Spleen (tissue), 11 donors: ENCODE data around the gene IRS1. TPM values are rescaled to one million over a fixed set of nuclear protein-coding genes. Genes with fewer than 3 reads are reported as not detected.

ENCODE experiments used
- DNase-seq: peaks from one replicate; pipeline ENCODE4 v3.0.0-alpha.2; 2020
- H3K27ac ChIP-seq, 8 donors: fragments of 200-600 bp; sonication (generic) in 7 of 8; 1 replicate in 4 of 8; 2 replicates in 4 of 8; pipeline versions ENCODE4 v1.5.0 to v1.8.0; 2016 to 2021; ENCODE audit warnings: inconsistent platforms in 4 of 8, mild to moderate bottlenecking in 4 of 8, moderate library complexity in 1 of 8
- H3K27me3 ChIP-seq, 7 donors: fragments of 200-600 bp; sonication (generic) in 6 of 7; replicated peaks in 1 of 7; 1 replicate in 4 of 7; 2 replicates in 3 of 7; pipeline versions ENCODE4 v1.5.0 to v1.8.0; 2016 to 2021; ENCODE audit warnings: inconsistent platforms in 3 of 7, mild to moderate bottlenecking in 1 of 7
- H3K36me3 ChIP-seq, 6 donors: fragments of 200-600 bp; sonication (generic) in 5 of 6; 1 replicate in 4 of 6; 2 replicates in 2 of 6; pipeline versions ENCODE4 v1.5.0 to v1.8.0; 2016 to 2021; ENCODE audit warnings: inconsistent platforms in 2 of 6
- H3K4me1 ChIP-seq, 6 donors: fragments of 200-600 bp; sonication (generic) in 5 of 6; 1 replicate in 3 of 6; 2 replicates in 3 of 6; pipeline versions ENCODE4 v1.5.0 to v1.8.0; 2016 to 2021; ENCODE audit warnings: inconsistent platforms in 3 of 6
- H3K4me3 ChIP-seq, 8 donors: fragments of 200-600 bp; sonication (generic) in 7 of 8; 1 replicate in 4 of 8; 2 replicates in 4 of 8; pipeline versions ENCODE4 v1.5.0 to v1.8.0; 2016 to 2021; ENCODE audit warnings: inconsistent platforms in 4 of 8, mild to moderate bottlenecking in 4 of 8, moderate library complexity in 2 of 8
- H3K9me3 ChIP-seq, 8 donors: fragments of 200-600 bp; sonication (generic) in 7 of 8; 1 replicate in 4 of 8; 2 replicates in 4 of 8; pipeline versions ENCODE4 v1.5.0 to v1.8.0; 2016 to 2021; ENCODE audit warnings: inconsistent platforms in 4 of 8
- POLR2A ChIP-seq, 3 donors: fragments of 450-650 bp; IDR thresholded peaks; one replicate each; pipeline ENCODE4 v1.5.1; 2017; ENCODE audit warnings: antibody characterized with exemption in 3 of 3, mild to moderate bottlenecking in 1 of 3
- POLR2AphosphoS5 ChIP-seq, 3 donors: sonication (generic); formaldehyde crosslinking; IDR thresholded peaks; one replicate each; pipeline ENCODE4 v1.5.1; 2017; ENCODE audit warnings: antibody characterized with exemption in 3 of 3
- WGBS, 5 donors: extraction: QIAGEN DNeasy Blood & Tissue Kit in 3 of 5; methylation state at CpG; one replicate each; pipeline versions ENCODE4 v1.1.5 to v1.1.7; 2013 to 2018; 5-methylcytosine and 5-hydroxymethylcytosine counted together
- intact Hi-C: fragments of 100-400 bp; cut with DNase I; formaldehyde crosslinking; loops from one replicate; pipeline ENCODE4 v1.15.0; 2023; ENCODE audit warnings: low total_unique reads
- polyA plus RNA-seq, 3 donors: library from polyadenylated mRNA; stranded (reverse); fragments of 200-250 nt; gene quantifications; one replicate each; pipeline ENCODE4 v1.2.1, GENCODE V29; 2013
- total RNA-seq, 7 donors: library from RNA; depleted of rRNA in 3 of 7; stranded (reverse); fragments of >200 nt in 3 of 7; fragmentation: NEBNext Ultra II Directional in 4 of 7; extraction: Animal tissue kit (Norgen Biotek cat#: 25700) in 4 of 7; gene quantifications; one replicate each; pipeline versions ENCODE4 v1.1.0 to v1.2.1, GENCODE V29; 2016 to 2021
- TF ChIP-seq, protein P1 (sequence below), 11 experiments: fragments of 200-600 bp in 7 of 11; fragments of 450-650 bp in 4 of 11; sonication (generic) in 4 of 11; IDR thresholded peaks in 8 of 11; conservative IDR thresholded peaks in 3 of 11; 1 replicate in 7 of 11; 2 replicates in 4 of 11; pipeline versions ENCODE4 v1.4.0 to v1.8.0; 2016 to 2021; ENCODE audit warnings: antibody characterized with exemption in 11 of 11, inconsistent platforms in 4 of 11, mild to moderate bottlenecking in 1 of 11
- donor health status: healthy with polysubstance abuse.
- donor health status: DM: no; HTN: no; CAD: no; lungs with moderate emphysema.
- donor health status: DM: no; HTN: no; CAD: no.
- donor health status: Bipolar disorder and iron deficiency.
- donor health status: healthy.
- donor health status: DM: no; HTN: no; CAD: no.
- donor health status: DM: yes; HTN: yes; CAD: no.

The IRS1 gene
- total and polyA plus RNA-seq, 10 donors: 0.89 to 11.6 (median 8.2) TPM

DNA sequence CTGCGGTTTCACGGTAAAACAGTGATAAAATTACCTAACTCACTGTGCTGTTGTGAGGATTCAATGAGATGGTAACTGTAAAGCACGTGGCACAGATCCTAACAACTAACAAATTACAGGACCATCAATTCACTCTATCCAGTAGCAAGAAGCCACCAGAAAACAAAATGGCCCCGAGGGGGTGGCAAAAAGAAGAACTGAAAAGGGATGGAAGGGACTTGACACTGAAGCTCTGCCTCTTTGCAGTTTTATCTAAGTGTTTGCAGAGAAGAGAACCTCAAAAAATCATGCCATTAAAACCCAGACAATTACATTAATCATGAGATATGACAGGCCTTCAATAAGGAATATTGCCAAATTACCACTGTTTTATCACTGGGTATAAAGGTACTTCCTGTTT is 46.7 kb downstream of the IRS1 start:
- Histone ChIP-seq H3K4me3 (no peak overlapping the region), H3K9me3 (no peaks in the 10 kb centered on the region), H3K27ac (no peak overlapping the region), H3K27me3 (no peaks in the 10 kb centered on the region), H3K4me1 (no peaks in the 10 kb centered on the region), H3K36me3 (no peaks in the 10 kb centered on the region)
- intact Hi-C loops: no loop called here
- TF ChIP-seq, protein P1, sequence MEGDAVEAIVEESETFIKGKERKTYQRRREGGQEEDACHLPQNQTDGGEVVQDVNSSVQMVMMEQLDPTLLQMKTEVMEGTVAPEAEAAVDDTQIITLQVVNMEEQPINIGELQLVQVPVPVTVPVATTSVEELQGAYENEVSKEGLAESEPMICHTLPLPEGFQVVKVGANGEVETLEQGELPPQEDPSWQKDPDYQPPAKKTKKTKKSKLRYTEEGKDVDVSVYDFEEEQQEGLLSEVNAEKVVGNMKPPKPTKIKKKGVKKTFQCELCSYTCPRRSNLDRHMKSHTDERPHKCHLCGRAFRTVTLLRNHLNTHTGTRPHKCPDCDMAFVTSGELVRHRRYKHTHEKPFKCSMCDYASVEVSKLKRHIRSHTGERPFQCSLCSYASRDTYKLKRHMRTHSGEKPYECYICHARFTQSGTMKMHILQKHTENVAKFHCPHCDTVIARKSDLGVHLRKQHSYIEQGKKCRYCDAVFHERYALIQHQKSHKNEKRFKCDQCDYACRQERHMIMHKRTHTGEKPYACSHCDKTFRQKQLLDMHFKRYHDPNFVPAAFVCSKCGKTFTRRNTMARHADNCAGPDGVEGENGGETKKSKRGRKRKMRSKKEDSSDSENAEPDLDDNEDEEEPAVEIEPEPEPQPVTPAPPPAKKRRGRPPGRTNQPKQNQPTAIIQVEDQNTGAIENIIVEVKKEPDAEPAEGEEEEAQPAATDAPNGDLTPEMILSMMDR (IDR thresholded peaks at IDR 0.05 in 8 of 11, conservative IDR thresholded peaks at IDR 0.05 in 3 of 11): no peak
- no peak for TF ChIP-seq POLR2A (IDR thresholded peaks at IDR 0.05)
- TF ChIP-seq POLR2AphosphoS5 (IDR thresholded peaks at IDR 0.05): no peak
- whole genome bisulfite sequencing, 5 donors: 89 to 98% (median 92%) methylated on average over 4 of the region's 4 CpGs
- no peak for DNase-seq

DNA sequence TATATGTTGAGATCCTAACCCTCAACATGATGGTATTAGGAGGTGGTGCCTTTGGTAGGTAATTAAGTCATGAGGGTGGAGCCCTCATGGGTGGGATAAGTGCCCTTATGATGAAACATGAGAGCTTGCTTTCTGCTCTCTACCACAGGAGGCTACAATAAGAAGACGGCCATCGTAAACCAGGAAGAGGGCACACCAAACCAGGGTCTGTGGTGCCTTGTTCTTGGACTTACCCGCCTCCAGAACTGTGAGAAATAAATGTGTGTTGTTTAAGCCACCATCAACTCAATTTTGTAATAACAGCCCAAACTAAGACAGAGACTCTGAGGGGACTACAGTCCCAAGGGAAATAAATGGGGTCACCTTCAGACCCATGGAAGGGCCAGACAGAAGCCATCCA is 52.3 kb downstream of the IRS1 start:
- peaks cover 0 to 5% (median 0%) of the 10 kb centered on the region in 7 donors for H3K27me3 ChIP-seq
- intact Hi-C loops: no loop called here
- 92 to 99% (median 94%) methylated on average over 3 of the region's 3 CpGs for WGBS, 5 donors

DNA sequence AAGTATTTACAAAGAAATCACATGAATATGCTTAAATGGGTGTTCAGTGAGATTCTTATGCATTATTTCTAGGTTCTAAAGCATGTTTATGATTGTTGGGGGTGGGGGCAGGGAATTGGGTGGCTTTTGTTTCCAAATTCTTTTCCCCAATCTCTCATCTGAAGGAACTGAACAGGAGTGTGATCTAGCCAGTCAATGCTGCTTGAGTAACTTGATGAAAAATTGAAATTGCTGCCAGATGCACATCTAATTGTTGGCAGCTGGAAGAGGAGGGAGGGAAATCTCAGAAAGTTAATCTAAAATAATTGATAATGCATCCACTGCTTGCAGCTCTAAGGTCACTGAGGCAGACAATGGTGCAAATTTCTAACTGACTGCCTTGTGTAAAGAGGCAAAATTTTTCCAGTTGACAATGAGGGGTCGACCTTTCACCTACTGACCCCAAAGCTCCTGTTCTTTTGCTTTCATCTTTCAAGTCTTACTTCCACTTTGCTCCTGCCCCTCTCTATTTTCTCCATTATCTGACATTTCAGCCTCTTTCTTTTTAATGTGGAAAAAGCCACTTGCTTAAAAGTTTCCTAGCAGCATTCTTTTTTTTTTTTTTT is 53.3 kb downstream of the IRS1 start:
- H3K9me3 ChIP-seq: no peaks in the 10 kb centered on the region
- H3K27ac ChIP-seq: no peak overlapping the region
- WGBS, 5 donors: 71 to 88% (median 76%) methylated on average over 1 of the region's 1 CpG
- H3K4me3 ChIP-seq: no peak overlapping the region
- no peaks in the 10 kb centered on the region for H3K36me3 ChIP-seq
- peaks cover 0 to 18% (median 4%) of the 10 kb centered on the region in 6 donors for H3K4me1 ChIP-seq
- intact Hi-C loops: no loop called here
- H3K27me3 ChIP-seq: peaks cover 0 to 10% (median 0%) of the 10 kb centered on the region in 7 donors
- TF ChIP-seq POLR2AphosphoS5 (IDR thresholded peaks at IDR 0.05): no peak
- TF ChIP-seq POLR2A (IDR thresholded peaks at IDR 0.05): no peak
- TF ChIP-seq, protein P1 (IDR thresholded peaks at IDR 0.05 in 8 of 11, conservative IDR thresholded peaks at IDR 0.05 in 3 of 11): no peak
- DNase-seq: no peak

More for the DNA sequence above, 52.3 kb downstream of the IRS1 start:
- no peaks in the 10 kb centered on the region for H3K36me3 ChIP-seq
- H3K4me3 ChIP-seq: no peak overlapping the region
- peaks cover 0 to 17% (median 4%) of the 10 kb centered on the region in 6 donors for H3K4me1 ChIP-seq
- no peak overlapping the region for H3K27ac ChIP-seq
- no peak for DNase-seq
- TF ChIP-seq, protein P1 (IDR thresholded peaks at IDR 0.05 in 8 of 11, conservative IDR thresholded peaks at IDR 0.05 in 3 of 11): no peak
- TF ChIP-seq POLR2AphosphoS5 (IDR thresholded peaks at IDR 0.05): no peak
- TF ChIP-seq POLR2A (IDR thresholded peaks at IDR 0.05): no peak
- H3K9me3 ChIP-seq: no peaks in the 10 kb centered on the region

DNA sequence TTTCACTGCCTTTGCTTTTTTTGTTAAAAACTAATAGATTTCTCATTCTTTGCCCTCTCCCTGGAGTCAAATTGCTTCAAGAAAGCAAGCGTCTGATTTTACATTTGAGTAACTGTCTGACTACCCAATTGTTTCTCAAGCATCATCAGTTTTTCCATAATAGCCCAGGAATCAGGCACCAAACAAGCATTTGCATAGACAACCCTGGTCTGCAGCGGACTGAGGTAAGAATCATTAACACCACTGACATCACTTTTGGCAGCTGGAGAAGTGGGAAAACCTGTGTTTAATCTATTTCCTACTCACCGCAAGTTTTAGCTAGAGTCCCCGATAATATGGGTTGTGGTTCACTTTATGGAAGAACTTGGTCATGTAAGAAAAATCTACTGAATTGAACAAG is 55.7 kb downstream of the IRS1 start:
- DNase-seq: no peak
- intact Hi-C loops: no loop called here
- Histone ChIP-seq H3K27ac (no peak overlapping the region), H3K4me1 (peaks cover 0 to 22% (median 4%) of the 10 kb centered on the region in 6 donors), H3K9me3 (no peaks in the 10 kb centered on the region), H3K4me3 (no peak overlapping the region), H3K36me3 (no peaks in the 10 kb centered on the region), H3K27me3 (peaks cover 0 to 10% (median 0%) of the 10 kb centered on the region in 7 donors)
- WGBS, 5 donors: 82 to 94% (median 90%) methylated on average over 4 of the region's 4 CpGs
- TF ChIP-seq POLR2A (IDR thresholded peaks at IDR 0.05) (no peak), POLR2AphosphoS5 (IDR thresholded peaks at IDR 0.05) (no peak)
- TF ChIP-seq, protein P1 (IDR thresholded peaks at IDR 0.05 in 8 of 11, conservative IDR thresholded peaks at IDR 0.05 in 3 of 11): no peak
